ENCODE results near the gene KCNE5.

KCNE5 gene

DNA sequence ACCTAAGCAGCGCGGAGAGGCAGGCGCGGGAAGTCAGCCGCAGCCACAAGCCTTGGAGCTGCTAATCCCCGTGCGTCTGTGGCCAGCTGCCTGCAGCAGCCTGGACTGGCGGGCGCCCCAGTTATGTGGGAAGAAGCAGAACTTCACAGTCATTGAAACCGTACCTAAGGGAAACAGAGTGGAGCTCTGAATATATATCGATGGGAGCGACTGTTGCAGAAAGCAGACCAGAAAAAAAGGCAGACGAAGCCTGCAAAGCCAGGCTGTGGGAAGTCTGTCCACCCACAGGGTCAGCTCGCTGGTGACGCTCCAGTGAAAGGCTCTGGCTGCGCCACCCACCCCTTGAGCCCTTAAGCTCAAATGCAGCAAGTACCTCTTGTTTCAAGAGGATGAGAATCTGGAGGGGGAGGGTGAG lies 24.7 kb downstream of the KCNE5 start:
- no peak overlapping the region for H3K4me3 ChIP-seq (replicated peaks; ENCODE audit: insufficient read depth, low read length)
- no peak overlapping the region for H3K27ac ChIP-seq (replicated peaks)
- TF ChIP-seq CTCF (IDR thresholded peaks at IDR 0.05; ENCODE audit: insufficient read depth, low read length) (no peak), POLR2AphosphoS5 (IDR thresholded peaks at IDR 0.05; ENCODE audit: low read depth) (no peak), GABPA (IDR thresholded peaks at IDR 0.05; ENCODE audit: low read depth) (no peak), SPI1 (IDR thresholded peaks at IDR 0.05; ENCODE audit: borderline replicate concordance, low read depth) (no peak)
- TF ChIP-seq, protein P1, sequence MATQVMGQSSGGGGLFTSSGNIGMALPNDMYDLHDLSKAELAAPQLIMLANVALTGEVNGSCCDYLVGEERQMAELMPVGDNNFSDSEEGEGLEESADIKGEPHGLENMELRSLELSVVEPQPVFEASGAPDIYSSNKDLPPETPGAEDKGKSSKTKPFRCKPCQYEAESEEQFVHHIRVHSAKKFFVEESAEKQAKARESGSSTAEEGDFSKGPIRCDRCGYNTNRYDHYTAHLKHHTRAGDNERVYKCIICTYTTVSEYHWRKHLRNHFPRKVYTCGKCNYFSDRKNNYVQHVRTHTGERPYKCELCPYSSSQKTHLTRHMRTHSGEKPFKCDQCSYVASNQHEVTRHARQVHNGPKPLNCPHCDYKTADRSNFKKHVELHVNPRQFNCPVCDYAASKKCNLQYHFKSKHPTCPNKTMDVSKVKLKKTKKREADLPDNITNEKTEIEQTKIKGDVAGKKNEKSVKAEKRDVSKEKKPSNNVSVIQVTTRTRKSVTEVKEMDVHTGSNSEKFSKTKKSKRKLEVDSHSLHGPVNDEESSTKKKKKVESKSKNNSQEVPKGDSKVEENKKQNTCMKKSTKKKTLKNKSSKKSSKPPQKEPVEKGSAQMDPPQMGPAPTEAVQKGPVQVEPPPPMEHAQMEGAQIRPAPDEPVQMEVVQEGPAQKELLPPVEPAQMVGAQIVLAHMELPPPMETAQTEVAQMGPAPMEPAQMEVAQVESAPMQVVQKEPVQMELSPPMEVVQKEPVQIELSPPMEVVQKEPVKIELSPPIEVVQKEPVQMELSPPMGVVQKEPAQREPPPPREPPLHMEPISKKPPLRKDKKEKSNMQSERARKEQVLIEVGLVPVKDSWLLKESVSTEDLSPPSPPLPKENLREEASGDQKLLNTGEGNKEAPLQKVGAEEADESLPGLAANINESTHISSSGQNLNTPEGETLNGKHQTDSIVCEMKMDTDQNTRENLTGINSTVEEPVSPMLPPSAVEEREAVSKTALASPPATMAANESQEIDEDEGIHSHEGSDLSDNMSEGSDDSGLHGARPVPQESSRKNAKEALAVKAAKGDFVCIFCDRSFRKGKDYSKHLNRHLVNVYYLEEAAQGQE (IDR thresholded peaks at IDR 0.05; ENCODE audit: insufficient replicate concordance, low read depth): no peak
- DNase-seq (ENCODE audit: low read depth in 1 of 2, low spot score in 1 of 2): peak; percentile 15 to 62
- H3K27me3 ChIP-seq (ENCODE audit: insufficient read depth, poor library complexity, severe bottlenecking): no peaks in the 10 kb centered on the region

GRCh38 chrX:109596015-109596414 lies 29.0 kb downstream of the KCNE5 start:
- TF ChIP-seq POLR2AphosphoS5 (IDR thresholded peaks at IDR 0.05; ENCODE audit: low read depth) (no peak), CTCF (IDR thresholded peaks at IDR 0.05; ENCODE audit: insufficient read depth, low read length) (no peak), GABPA (IDR thresholded peaks at IDR 0.05; ENCODE audit: low read depth) (no peak), SPI1 (IDR thresholded peaks at IDR 0.05; ENCODE audit: borderline replicate concordance, low read depth) (no peak)
- TF ChIP-seq, protein P1 (IDR thresholded peaks at IDR 0.05; ENCODE audit: insufficient replicate concordance, low read depth): no peak
- no peak overlapping the region for H3K27ac ChIP-seq (replicated peaks)
- no peak for DNase-seq (ENCODE audit: low read depth in 1 of 2, low spot score in 1 of 2)
- H3K4me3 ChIP-seq (replicated peaks; ENCODE audit: insufficient read depth, low read length): no peak overlapping the region
- no peaks in the 10 kb centered on the region for H3K27me3 ChIP-seq (ENCODE audit: insufficient read depth, poor library complexity, severe bottlenecking)

DNA sequence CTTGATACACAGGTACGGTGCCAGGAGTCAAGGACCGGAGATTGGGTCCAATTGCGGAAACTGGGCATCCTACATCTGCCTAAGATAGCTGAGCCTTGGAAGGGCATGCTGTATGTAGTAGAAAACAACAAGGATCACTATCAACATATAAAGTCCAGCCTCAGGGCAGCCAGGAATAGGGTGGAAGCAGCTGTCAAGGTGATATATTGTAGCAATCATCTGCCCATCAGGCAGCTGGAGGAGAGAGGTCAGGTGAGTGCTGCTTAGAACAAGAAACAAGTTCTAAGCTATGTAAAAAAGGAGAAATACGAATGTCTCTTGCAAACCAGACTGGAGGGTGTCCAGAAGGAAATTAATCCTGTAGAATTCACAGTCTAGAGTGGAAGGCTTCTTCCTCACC lies 34.8 kb downstream of the KCNE5 start:
- Histone ChIP-seq H3K4me3 (replicated peaks; ENCODE audit: insufficient read depth, low read length) (no peak overlapping the region), H3K27ac (replicated peaks) (no peak overlapping the region), H3K27me3 (ENCODE audit: insufficient read depth, poor library complexity, severe bottlenecking) (no peaks in the 10 kb centered on the region)
- TF ChIP-seq, protein P1 (IDR thresholded peaks at IDR 0.05; ENCODE audit: insufficient replicate concordance, low read depth): no peak
- TF ChIP-seq POLR2AphosphoS5 (IDR thresholded peaks at IDR 0.05; ENCODE audit: low read depth): no peak
- TF ChIP-seq SPI1 (IDR thresholded peaks at IDR 0.05; ENCODE audit: borderline replicate concordance, low read depth): no peak
- no peak for TF ChIP-seq CTCF (IDR thresholded peaks at IDR 0.05; ENCODE audit: insufficient read depth, low read length)
- no peak for TF ChIP-seq GABPA (IDR thresholded peaks at IDR 0.05; ENCODE audit: low read depth)
- DNase-seq (ENCODE audit: low read depth in 1 of 2, low spot score in 1 of 2): no peak

All from HL-60 (cell line).